Small intestine (tissue), 4 donors: Measurements from ENCODE around the gene RNF111. TPM values are rescaled to one million over a fixed set of nuclear protein-coding genes. Genes with fewer than 3 reads are reported as not detected.

ENCODE experiments used
- polyA plus RNA-seq, 4 donors: library from polyadenylated mRNA; stranded (reverse) in 3 of 4; unstranded in 1 of 4; fragments of 200-250 nt in 3 of 4; fragments of 120-200 nt in 1 of 4; gene quantifications; one replicate each; pipeline versions ENCODE4 v1.2.1 to v1.2.3, GENCODE V29; 2013
- donor health status: healthy with polysubstance abuse.
- donor health status: Bipolar disorder and iron deficiency.
- donor health status: healthy.

The RNF111 gene
- polyA plus RNA-seq, 4 donors = 7.0 to 28.0 (median 8.8) TPM

Other genes starting within 250 kb of the RNF111 start
- gene ADAM10, start 238.0 kb upstream of the RNF111 start, polyA plus RNA-seq = 100 to 1,000 TPM in 1 of 4 donors, 10 to 100 TPM in 1, 1 to 10 TPM in 2; 5.1 to 147 (median 18.5) TPM
- gene MINDY2, start 216.4 kb upstream of the RNF111 start, polyA plus RNA-seq = 1 to 10 TPM; 1.6 to 9.7 (median 3.0) TPM
- gene SLTM, start 54.0 kb upstream of the RNF111 start, polyA plus RNA-seq = 10 to 100 TPM; 52.1 to 80.5 (median 60.4) TPM
- 10 to 100 TPM in 2 of 4 donors, 1 to 10 TPM in 2; 3.4 to 48.3 (median 14.4) TPM for gene CCNB2, start 117.5 kb downstream of the RNF111 start, polyA plus RNA-seq
- under 1 TPM in 1 of 4 donors, not detected in 3; 0.69 TPM for gene LDHAL6B, start 219.2 kb downstream of the RNF111 start, polyA plus RNA-seq